ENCODE data around the gene SPRY4. TPM values are rescaled to one million over a fixed set of nuclear protein-coding genes. Genes with fewer than 3 reads are reported as not detected.
A peak's percentile ranks its signal among the peaks of the same experiment; 100 is the strongest.

SPRY4 gene
- total and polyA plus RNA-seq, 2 of the 8 experiments (the other 6 are each of a cell fraction or from before 2014, with no cell fraction given): 59.1 to 113 TPM

DNA sequence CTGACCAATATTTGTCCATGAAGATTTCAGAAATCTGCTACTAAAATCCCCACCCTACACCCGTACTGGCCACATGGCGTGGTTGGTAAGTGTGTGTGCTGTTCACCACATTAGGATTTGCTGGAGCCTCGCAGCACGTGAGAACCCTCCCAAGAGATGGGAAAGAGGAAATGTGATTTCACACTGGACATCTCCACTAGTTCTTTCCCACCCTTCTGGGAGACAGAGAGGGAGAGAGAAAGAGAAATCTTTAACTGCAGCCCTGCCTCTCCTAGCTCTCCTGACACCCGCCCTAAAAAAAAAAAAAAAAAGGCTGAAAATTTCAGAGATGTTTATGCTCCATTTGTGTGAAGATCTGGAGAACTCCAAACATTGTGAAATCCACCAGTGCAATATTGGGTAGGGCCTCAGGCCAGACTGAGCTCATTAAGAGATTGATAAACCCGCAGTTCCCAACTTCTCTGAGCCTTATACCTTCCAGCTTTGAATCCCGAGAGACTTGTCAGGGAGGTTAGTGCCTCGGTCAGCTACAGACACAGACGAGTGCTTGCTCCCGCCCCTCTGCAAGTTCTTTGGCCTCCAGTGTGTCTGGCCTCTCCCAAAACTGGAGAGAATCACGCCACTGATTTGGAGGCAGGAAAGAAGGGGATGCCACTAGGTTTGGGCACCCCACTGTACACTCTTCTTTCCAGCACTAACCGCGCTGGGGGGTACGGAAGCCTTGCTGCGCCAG is 1.9 kb downstream of the SPRY4 start (continued):
- no peak for TF ChIP-seq TBP (IDR thresholded peaks at IDR 0.05; ENCODE audit: low read depth, low read length)
- no peak for TF ChIP-seq RXRA (IDR thresholded peaks at IDR 0.05; ENCODE audit: insufficient read depth, low read depth, low read length)
- peak in 1 of 2 experiments; percentile 31; a peak in 1 of 3 replicates for TF ChIP-seq POLR2A (IDR thresholded peaks at IDR 0.05; ENCODE audit: control extremely low read depth in 1 of 2, low read depth in 2 of 2, low read length in 2 of 2)
- TF ChIP-seq EGR1 (IDR thresholded peaks at IDR 0.05; ENCODE audit: borderline replicate concordance, low read depth, low read length): no peak

All from H1 (cell line).